ENCODE measurements around the gene NPSR1.

- TF ChIP-seq EP300 (IDR thresholded peaks at IDR 0.05) (no peak), POLR2AphosphoS5 (IDR thresholded peaks at IDR 0.05) (no peak), POLR2A (IDR thresholded peaks at IDR 0.05; ENCODE audit: low read depth) (no peak)
Measured at GRCh38 chr7:34895202-34895601, 237.2 kb downstream of the NPSR1 start.
